ENCODE results near the gene SLC44A1.

Gene SLC44A1

DNA sequence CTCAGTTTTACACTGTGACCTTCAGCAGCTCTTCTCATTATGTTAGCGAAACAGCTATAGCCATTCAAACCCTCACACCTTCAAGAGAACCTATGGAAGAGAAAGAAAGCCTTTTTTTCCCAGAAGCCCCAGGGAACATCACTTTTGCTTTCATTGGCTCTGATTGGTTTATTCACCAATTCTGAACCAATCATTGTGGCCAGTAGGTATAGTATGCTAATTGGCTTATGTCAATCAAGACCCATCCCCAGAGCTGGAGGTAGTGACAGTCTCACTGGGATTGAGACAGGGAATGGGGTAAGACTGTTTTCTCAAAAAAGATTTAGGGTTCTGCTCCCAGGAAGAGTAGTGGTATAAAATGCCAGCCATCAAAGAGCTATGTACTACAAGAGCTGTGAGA lies 129.3 kb downstream of the SLC44A1 start:
- no peak for ATAC-seq
- TF ChIP-seq GLIS3 (CRISPR knock-in tag; IDR thresholded peaks at IDR 0.05) (no peak), RARB (CRISPR knock-in tag; IDR thresholded peaks at IDR 0.05) (no peak), OSR1 (CRISPR knock-in tag; IDR thresholded peaks at IDR 0.05) (no peak), ARNTL (CRISPR knock-in tag; IDR thresholded peaks at IDR 0.05; ENCODE audit: borderline replicate concordance, low read depth) (no peak), ZFP3 (CRISPR knock-in tag; IDR thresholded peaks at IDR 0.05) (no peak), ZC3H10 (CRISPR knock-in tag; IDR thresholded peaks at IDR 0.05) (no peak), ZNF565 (CRISPR knock-in tag; conservative IDR thresholded peaks at IDR 0.05; ENCODE audit: low read depth) (no peak), ISL1 (CRISPR knock-in tag; IDR thresholded peaks at IDR 0.05) (no peak), CSDC2 (CRISPR knock-in tag; IDR thresholded peaks at IDR 0.05) (no peak)
- TF ChIP-seq, protein P1, sequence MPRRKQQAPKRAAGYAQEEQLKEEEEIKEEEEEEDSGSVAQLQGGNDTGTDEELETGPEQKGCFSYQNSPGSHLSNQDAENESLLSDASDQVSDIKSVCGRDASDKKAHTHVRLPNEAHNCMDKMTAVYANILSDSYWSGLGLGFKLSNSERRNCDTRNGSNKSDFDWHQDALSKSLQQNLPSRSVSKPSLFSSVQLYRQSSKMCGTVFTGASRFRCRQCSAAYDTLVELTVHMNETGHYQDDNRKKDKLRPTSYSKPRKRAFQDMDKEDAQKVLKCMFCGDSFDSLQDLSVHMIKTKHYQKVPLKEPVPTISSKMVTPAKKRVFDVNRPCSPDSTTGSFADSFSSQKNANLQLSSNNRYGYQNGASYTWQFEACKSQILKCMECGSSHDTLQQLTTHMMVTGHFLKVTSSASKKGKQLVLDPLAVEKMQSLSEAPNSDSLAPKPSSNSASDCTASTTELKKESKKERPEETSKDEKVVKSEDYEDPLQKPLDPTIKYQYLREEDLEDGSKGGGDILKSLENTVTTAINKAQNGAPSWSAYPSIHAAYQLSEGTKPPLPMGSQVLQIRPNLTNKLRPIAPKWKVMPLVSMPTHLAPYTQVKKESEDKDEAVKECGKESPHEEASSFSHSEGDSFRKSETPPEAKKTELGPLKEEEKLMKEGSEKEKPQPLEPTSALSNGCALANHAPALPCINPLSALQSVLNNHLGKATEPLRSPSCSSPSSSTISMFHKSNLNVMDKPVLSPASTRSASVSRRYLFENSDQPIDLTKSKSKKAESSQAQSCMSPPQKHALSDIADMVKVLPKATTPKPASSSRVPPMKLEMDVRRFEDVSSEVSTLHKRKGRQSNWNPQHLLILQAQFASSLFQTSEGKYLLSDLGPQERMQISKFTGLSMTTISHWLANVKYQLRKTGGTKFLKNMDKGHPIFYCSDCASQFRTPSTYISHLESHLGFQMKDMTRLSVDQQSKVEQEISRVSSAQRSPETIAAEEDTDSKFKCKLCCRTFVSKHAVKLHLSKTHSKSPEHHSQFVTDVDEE (CRISPR knock-in tag; IDR thresholded peaks at IDR 0.05): no peak
- TF ChIP-seq, protein P2, sequence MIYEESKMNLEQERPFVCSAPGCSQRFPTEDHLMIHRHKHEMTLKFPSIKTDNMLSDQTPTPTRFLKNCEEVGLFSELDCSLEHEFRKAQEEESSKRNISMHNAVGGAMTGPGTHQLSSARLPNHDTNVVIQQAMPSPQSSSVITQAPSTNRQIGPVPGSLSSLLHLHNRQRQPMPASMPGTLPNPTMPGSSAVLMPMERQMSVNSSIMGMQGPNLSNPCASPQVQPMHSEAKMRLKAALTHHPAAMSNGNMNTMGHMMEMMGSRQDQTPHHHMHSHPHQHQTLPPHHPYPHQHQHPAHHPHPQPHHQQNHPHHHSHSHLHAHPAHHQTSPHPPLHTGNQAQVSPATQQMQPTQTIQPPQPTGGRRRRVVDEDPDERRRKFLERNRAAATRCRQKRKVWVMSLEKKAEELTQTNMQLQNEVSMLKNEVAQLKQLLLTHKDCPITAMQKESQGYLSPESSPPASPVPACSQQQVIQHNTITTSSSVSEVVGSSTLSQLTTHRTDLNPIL (CRISPR knock-in tag; IDR thresholded peaks at IDR 0.05; ENCODE audit: low read depth): no peak
- TF ChIP-seq, protein P3, sequence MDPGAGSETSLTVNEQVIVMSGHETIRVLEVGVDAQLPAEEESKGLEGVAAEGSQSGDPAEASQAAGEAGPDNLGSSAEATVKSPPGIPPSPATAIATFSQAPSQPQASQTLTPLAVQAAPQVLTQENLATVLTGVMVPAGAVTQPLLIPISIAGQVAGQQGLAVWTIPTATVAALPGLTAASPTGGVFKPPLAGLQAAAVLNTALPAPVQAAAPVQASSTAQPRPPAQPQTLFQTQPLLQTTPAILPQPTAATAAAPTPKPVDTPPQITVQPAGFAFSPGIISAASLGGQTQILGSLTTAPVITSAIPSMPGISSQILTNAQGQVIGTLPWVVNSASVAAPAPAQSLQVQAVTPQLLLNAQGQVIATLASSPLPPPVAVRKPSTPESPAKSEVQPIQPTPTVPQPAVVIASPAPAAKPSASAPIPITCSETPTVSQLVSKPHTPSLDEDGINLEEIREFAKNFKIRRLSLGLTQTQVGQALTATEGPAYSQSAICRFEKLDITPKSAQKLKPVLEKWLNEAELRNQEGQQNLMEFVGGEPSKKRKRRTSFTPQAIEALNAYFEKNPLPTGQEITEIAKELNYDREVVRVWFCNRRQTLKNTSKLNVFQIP (CRISPR knock-in tag; IDR thresholded peaks at IDR 0.05; ENCODE audit: borderline replicate concordance, low read depth): no peak
- TF ChIP-seq, protein P4, sequence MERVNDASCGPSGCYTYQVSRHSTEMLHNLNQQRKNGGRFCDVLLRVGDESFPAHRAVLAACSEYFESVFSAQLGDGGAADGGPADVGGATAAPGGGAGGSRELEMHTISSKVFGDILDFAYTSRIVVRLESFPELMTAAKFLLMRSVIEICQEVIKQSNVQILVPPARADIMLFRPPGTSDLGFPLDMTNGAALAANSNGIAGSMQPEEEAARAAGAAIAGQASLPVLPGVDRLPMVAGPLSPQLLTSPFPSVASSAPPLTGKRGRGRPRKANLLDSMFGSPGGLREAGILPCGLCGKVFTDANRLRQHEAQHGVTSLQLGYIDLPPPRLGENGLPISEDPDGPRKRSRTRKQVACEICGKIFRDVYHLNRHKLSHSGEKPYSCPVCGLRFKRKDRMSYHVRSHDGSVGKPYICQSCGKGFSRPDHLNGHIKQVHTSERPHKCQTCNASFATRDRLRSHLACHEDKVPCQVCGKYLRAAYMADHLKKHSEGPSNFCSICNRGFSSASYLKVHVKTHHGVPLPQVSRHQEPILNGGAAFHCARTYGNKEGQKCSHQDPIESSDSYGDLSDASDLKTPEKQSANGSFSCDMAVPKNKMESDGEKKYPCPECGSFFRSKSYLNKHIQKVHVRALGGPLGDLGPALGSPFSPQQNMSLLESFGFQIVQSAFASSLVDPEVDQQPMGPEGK (CRISPR knock-in tag; IDR thresholded peaks at IDR 0.05; ENCODE audit: borderline replicate concordance): no peak

DNA sequence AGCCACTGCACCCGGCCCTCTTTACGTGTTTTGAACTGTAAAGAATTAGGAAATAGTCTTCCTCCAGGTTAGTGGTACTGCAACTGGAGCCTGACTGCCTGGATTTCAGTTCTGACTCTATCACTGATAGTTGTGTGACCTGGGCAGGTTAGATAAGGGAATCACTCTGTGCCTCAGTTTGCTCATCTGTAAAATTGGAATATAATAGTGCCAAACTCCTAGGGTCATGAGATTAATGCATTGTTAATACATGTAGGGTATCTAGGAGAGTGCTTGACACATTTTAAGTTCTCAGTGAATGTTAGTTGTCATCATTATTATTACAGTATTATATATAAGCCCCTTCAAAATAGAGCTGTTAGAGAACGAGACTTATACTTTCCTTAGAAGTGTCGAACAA lies 130.9 kb downstream of the SLC44A1 start:
- TF ChIP-seq ZNF8 (CRISPR knock-in tag; IDR thresholded peaks at IDR 0.05): no peak
- TF ChIP-seq SNAI2 (CRISPR knock-in tag; IDR thresholded peaks at IDR 0.05): no peak
- no peak for TF ChIP-seq ARNTL (CRISPR knock-in tag; IDR thresholded peaks at IDR 0.05; ENCODE audit: borderline replicate concordance, low read depth)
- TF ChIP-seq, protein P3 (CRISPR knock-in tag; IDR thresholded peaks at IDR 0.05; ENCODE audit: borderline replicate concordance, low read depth): no peak
- no peak for TF ChIP-seq ZNF565 (CRISPR knock-in tag; conservative IDR thresholded peaks at IDR 0.05; ENCODE audit: low read depth)
- TF ChIP-seq BACH2 (CRISPR knock-in tag; IDR thresholded peaks at IDR 0.05; ENCODE audit: borderline replicate concordance): no peak
- no peak for TF ChIP-seq TCF4 (CRISPR knock-in tag; IDR thresholded peaks at IDR 0.05; ENCODE audit: borderline replicate concordance)
- no peak for TF ChIP-seq RARB (CRISPR knock-in tag; IDR thresholded peaks at IDR 0.05)
- TF ChIP-seq ZC3H10 (CRISPR knock-in tag; IDR thresholded peaks at IDR 0.05): no peak
- TF ChIP-seq, protein P5, sequence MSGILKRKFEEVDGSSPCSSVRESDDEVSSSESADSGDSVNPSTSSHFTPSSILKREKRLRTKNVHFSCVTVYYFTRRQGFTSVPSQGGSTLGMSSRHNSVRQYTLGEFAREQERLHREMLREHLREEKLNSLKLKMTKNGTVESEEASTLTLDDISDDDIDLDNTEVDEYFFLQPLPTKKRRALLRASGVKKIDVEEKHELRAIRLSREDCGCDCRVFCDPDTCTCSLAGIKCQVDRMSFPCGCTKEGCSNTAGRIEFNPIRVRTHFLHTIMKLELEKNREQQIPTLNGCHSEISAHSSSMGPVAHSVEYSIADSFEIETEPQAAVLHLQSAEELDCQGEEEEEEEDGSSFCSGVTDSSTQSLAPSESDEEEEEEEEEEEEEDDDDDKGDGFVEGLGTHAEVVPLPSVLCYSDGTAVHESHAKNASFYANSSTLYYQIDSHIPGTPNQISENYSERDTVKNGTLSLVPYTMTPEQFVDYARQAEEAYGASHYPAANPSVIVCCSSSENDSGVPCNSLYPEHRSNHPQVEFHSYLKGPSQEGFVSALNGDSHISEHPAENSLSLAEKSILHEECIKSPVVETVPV (CRISPR knock-in tag; IDR thresholded peaks at IDR 0.05): no peak
- no peak for TF ChIP-seq OSR1 (CRISPR knock-in tag; IDR thresholded peaks at IDR 0.05)
- TF ChIP-seq PPARA (CRISPR knock-in tag; IDR thresholded peaks at IDR 0.05; ENCODE audit: borderline replicate concordance): no peak
- no peak for TF ChIP-seq CSDC2 (CRISPR knock-in tag; IDR thresholded peaks at IDR 0.05)
- TF ChIP-seq, protein P4 (CRISPR knock-in tag; IDR thresholded peaks at IDR 0.05; ENCODE audit: borderline replicate concordance): no peak
- no peak for TF ChIP-seq ZFP3 (CRISPR knock-in tag; IDR thresholded peaks at IDR 0.05)
- no peak for ATAC-seq

Measured in SK-N-SH treated with all-trans-retinoic acid at 6 μM for 48 hours (cell line).